Measurements from ENCODE around the gene ZNHIT2.
"Not testable (repeated sequence)": the region's sequence is repeated elsewhere in the genome, so short reads cannot be mapped to it uniquely, and the experiment has no call there.

ZNHIT2 gene

GRCh38 chr11:65150509-65151299, 33.2 kb upstream of the ZNHIT2 start:
- Mint-ChIP-seq H3K4me3 (no peak overlapping the region), H3K4me1 (peaks cover 13% of the 10 kb centered on the region), H3K27ac (peak overlapping the region; percentile 18), H3K27me3 (ENCODE audit: low read depth, poor library complexity) (peaks cover 42% of the 10 kb centered on the region), H3K9me3 (peaks cover 21% of the 10 kb centered on the region), H3K36me3 (ENCODE audit: low read depth) (no peaks in the 10 kb centered on the region)
- TF ChIP-seq CTCF (IDR thresholded peaks at IDR 0.05) = no peak
- DNase-seq = no peak

- peaks cover 22% of the 10 kb centered on the region for H3K9me3 Mint-ChIP-seq
- H3K27me3 Mint-ChIP-seq (ENCODE audit: low read depth, poor library complexity) = peaks cover 48% of the 10 kb centered on the region
- H3K4me3 Mint-ChIP-seq; H3K27ac Mint-ChIP-seq; DNase-seq; H3K36me3 Mint-ChIP-seq (ENCODE audit: low read depth): not testable (repeated sequence)
- peaks cover 13% of the 10 kb centered on the region for H3K4me1 Mint-ChIP-seq
These were observed 32.6 kb upstream of the ZNHIT2 start for GRCh38 chr11:65150131-65150508.

GRCh38 chr11:65148657-65149056, 31.2 kb upstream of the ZNHIT2 start:
- Mint-ChIP-seq H3K9me3 (peaks cover 22% of the 10 kb centered on the region), H3K27ac (no peak overlapping the region), H3K27me3 (ENCODE audit: low read depth, poor library complexity) (peaks cover 55% of the 10 kb centered on the region), H3K4me1 (peaks cover 13% of the 10 kb centered on the region), H3K36me3 (ENCODE audit: low read depth) (no peaks in the 10 kb centered on the region), H3K4me3 (no peak overlapping the region)
- TF ChIP-seq CTCF (IDR thresholded peaks at IDR 0.05) = no peak
- DNase-seq = no peak

GRCh38 chr11:65147352-65148075, 30.0 kb upstream of the ZNHIT2 start:
- H3K27me3 Mint-ChIP-seq (ENCODE audit: low read depth, poor library complexity) = peaks cover 51% of the 10 kb centered on the region
- no peak for DNase-seq
- H3K27ac Mint-ChIP-seq = no peak overlapping the region
- H3K36me3 Mint-ChIP-seq (ENCODE audit: low read depth) = no peaks in the 10 kb centered on the region
- TF ChIP-seq CTCF (IDR thresholded peaks at IDR 0.05) = no peak
- H3K4me1 Mint-ChIP-seq = peaks cover 13% of the 10 kb centered on the region
- no peak overlapping the region for H3K4me3 Mint-ChIP-seq
- H3K9me3 Mint-ChIP-seq = peaks cover 17% of the 10 kb centered on the region

GRCh38 chr11:65141896-65142494, 24.5 kb upstream of the ZNHIT2 start:
- no peak overlapping the region for H3K4me3 Mint-ChIP-seq
- TF ChIP-seq CTCF (IDR thresholded peaks at IDR 0.05) = no peak
- H3K36me3 Mint-ChIP-seq (ENCODE audit: low read depth) = no peaks in the 10 kb centered on the region
- DNase-seq = no peak
- H3K27ac Mint-ChIP-seq = no peak overlapping the region
- H3K4me1 Mint-ChIP-seq = peaks cover 11% of the 10 kb centered on the region
- H3K27me3 Mint-ChIP-seq (ENCODE audit: low read depth, poor library complexity) = peaks cover 81% of the 10 kb centered on the region
- peaks cover 16% of the 10 kb centered on the region for H3K9me3 Mint-ChIP-seq

GRCh38 chr11:65136515-65137096, 19.1 kb upstream of the ZNHIT2 start:
- H3K4me3 Mint-ChIP-seq = peak overlapping the region; percentile 99
- H3K4me1 Mint-ChIP-seq = peaks cover 42% of the 10 kb centered on the region
- peaks cover 3% of the 10 kb centered on the region for H3K9me3 Mint-ChIP-seq
- H3K27me3 Mint-ChIP-seq (ENCODE audit: low read depth, poor library complexity) = peaks cover 41% of the 10 kb centered on the region
- H3K27ac Mint-ChIP-seq = no peak overlapping the region
- no peaks in the 10 kb centered on the region for H3K36me3 Mint-ChIP-seq (ENCODE audit: low read depth)
- no peak for TF ChIP-seq CTCF (IDR thresholded peaks at IDR 0.05)
- DNase-seq = no peak
